Panc1 (cell line): ENCODE measurements around the gene GRIN3B.

ENCODE experiments used
- CTCF ChIP-seq: fragments of 450-650 bp; IDR thresholded peaks from 2 replicates; pipeline ENCODE4 v1.5.1; 2017; ENCODE audit warnings: mild to moderate bottlenecking
- POLR2AphosphoS5 ChIP-seq: IDR thresholded peaks from 2 replicates; pipeline ENCODE4 v1.6.1; 2012; ENCODE audit warnings: mild to moderate bottlenecking, low read depth, low read length, moderate library complexity
- SIN3A ChIP-seq: IDR thresholded peaks from 2 replicates; pipeline ENCODE4 v1.6.1; 2012; ENCODE audit warnings: low read depth, mild to moderate bottlenecking, low read length, moderate library complexity, borderline replicate concordance; ENCODE audit not compliant: insufficient read depth
- TF ChIP-seq, protein P1 (sequence below), 2 experiments: IDR thresholded peaks; 2 replicates each; pipeline ENCODE4 v1.6.1; 2011 to 2012; ENCODE audit warnings: low read depth in 2 of 2, control low read depth in 1 of 2, low read length in 1 of 2, mild to moderate bottlenecking in 1 of 2, moderate library complexity in 1 of 2; ENCODE audit not compliant: insufficient read depth in 1 of 2

GRCh38 chr19:996051-996838, 4.0 kb upstream of the GRIN3B start:
- TF ChIP-seq POLR2AphosphoS5 (0 out of 2 replicates have a peak, but pooled peaks have one; percentile 28), CTCF (no peak), SIN3A (no peak)
- TF ChIP-seq, protein P1, sequence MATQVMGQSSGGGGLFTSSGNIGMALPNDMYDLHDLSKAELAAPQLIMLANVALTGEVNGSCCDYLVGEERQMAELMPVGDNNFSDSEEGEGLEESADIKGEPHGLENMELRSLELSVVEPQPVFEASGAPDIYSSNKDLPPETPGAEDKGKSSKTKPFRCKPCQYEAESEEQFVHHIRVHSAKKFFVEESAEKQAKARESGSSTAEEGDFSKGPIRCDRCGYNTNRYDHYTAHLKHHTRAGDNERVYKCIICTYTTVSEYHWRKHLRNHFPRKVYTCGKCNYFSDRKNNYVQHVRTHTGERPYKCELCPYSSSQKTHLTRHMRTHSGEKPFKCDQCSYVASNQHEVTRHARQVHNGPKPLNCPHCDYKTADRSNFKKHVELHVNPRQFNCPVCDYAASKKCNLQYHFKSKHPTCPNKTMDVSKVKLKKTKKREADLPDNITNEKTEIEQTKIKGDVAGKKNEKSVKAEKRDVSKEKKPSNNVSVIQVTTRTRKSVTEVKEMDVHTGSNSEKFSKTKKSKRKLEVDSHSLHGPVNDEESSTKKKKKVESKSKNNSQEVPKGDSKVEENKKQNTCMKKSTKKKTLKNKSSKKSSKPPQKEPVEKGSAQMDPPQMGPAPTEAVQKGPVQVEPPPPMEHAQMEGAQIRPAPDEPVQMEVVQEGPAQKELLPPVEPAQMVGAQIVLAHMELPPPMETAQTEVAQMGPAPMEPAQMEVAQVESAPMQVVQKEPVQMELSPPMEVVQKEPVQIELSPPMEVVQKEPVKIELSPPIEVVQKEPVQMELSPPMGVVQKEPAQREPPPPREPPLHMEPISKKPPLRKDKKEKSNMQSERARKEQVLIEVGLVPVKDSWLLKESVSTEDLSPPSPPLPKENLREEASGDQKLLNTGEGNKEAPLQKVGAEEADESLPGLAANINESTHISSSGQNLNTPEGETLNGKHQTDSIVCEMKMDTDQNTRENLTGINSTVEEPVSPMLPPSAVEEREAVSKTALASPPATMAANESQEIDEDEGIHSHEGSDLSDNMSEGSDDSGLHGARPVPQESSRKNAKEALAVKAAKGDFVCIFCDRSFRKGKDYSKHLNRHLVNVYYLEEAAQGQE (IDR thresholded peaks at IDR 0.05; ENCODE audit: insufficient read depth in 1 of 2, low read depth in 2 of 2, low read length in 1 of 2), result no peak
